GM10266 (cell line): Measurements from ENCODE around the gene ZNF415.

Source experiments
- DNase-seq: peaks from one replicate; pipeline ENCODE4 v3.0.0; 2012; ENCODE audit errors: extremely low spot score
- CTCF ChIP-seq: IDR thresholded peaks from 2 replicates; pipeline ENCODE4 v1.5.1; 2012; ENCODE audit warnings: mild to moderate bottlenecking, low read depth; ENCODE audit not compliant: control insufficient read depth, insufficient read depth; ENCODE audit errors: missing control alignments

The ZNF415 gene

GRCh38 chr19:53091413-53092254 lies 41.1 kb downstream of the ZNF415 start:
- no peak for TF ChIP-seq CTCF
- no peak for DNase-seq

GRCh38 chr19:53088091-53088490 lies 44.6 kb downstream of the ZNF415 start:
- TF ChIP-seq CTCF, result no peak
- DNase-seq, result no peak

GRCh38 chr19:53086949-53087348 lies 45.8 kb downstream of the ZNF415 start:
- no peak for DNase-seq
- no peak for TF ChIP-seq CTCF

GRCh38 chr19:53085496-53085895 lies 47.2 kb downstream of the ZNF415 start:
- TF ChIP-seq CTCF, result no peak
- no peak for DNase-seq

GRCh38 chr19:53082929-53083328 lies 49.8 kb downstream of the ZNF415 start:
- TF ChIP-seq CTCF, result no peak
- DNase-seq, result no peak

GRCh38 chr19:53079313-53079924 lies 53.3 kb downstream of the ZNF415 start:
- no peak for DNase-seq
- no peak for TF ChIP-seq CTCF

GRCh38 chr19:53078668-53079067 lies 54.0 kb downstream of the ZNF415 start:
- no peak for TF ChIP-seq CTCF
- no peak for DNase-seq
